Heart left ventricle (tissue), 13 donors: ENCODE data around the gene FAM228B.

Experiments used
- POLR2A ChIP-seq, 2 donors: fragments of 450-650 bp; IDR thresholded peaks; one replicate each; pipeline ENCODE4 v1.6.1; 2017; ENCODE audit warnings: antibody characterized with exemption in 2 of 2, mild to moderate bottlenecking in 2 of 2, moderate library complexity in 2 of 2
- TF ChIP-seq, protein P1 (sequence below), 12 donors: fragments of 200-600 bp; sonication (generic) in 4 of 12; IDR thresholded peaks; one replicate each; pipeline versions ENCODE4 v1.5.0 to v1.8.0; 2018 to 2022; ENCODE audit warnings: antibody characterized with exemption in 12 of 12, mild to moderate bottlenecking in 5 of 12
- donor health status: ischemic (EF 13 %, LVEDD 7.1; RV severe dilation, severe dysfunction).
- donor health status: DM: no; HTN: yes; CAD: no.
- donor health status: DM: no; HTN: no; CAD: no.
- donor health status: ischemic (EF 25% LVEDD 6.9; RV normal size, moderate dysfunction).
- donor health status: ischemic (EF 25% LVEDD 5.7; RV mildly dilated, moderate dysfunction).
- donor health status: ischemic (EF 35%, LVEDD 5.7; RV mildly dilated, moderate dysfunction).
- donor health status: nonischemic (EF 11% LVEDD 7.7; RV severe dilation, severe dysfunction).
- donor health status: DM: yes; HTN: yes; CAD: no.
- donor health status: PGD.
- donor health status: ischemic (EF 29% LVEDD 5.4; RV normal size, mild dysfunction).
- donor health status: nonischemic (EF 23%, LVEDD 6.1; RV moderate dilation, normal function).

DNA sequence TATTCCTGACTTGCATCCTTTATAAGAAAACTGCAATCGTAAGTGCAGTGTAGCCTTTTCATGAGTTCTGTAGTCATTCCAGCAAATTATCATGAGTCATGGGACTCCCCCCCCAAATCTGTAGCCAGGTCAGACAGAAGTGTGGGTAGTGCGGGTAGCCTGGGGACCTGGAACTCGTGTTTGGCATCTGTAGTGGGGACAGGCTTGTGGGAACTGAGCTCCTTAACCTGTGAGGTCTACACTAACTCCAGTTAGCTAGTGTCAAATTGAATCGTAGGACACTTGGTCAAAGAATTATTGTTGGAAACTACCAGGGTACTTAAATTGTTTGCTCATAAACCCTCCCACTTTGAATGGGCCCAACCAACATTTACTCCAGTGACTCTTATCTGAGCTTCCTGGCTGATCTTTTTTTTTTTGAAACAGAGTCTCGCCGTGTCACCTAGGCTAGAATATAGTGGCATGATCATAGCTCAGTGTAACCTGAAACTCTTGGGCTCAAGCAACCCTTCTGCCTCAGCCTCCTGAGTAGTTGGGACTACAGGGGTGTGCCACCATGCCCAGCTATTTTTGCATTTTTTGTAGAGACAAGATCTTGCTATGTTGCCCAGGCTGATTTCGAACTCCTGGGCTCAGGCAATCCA, 12.5 kb upstream of the FAM228B start:
- TF ChIP-seq, protein P1, sequence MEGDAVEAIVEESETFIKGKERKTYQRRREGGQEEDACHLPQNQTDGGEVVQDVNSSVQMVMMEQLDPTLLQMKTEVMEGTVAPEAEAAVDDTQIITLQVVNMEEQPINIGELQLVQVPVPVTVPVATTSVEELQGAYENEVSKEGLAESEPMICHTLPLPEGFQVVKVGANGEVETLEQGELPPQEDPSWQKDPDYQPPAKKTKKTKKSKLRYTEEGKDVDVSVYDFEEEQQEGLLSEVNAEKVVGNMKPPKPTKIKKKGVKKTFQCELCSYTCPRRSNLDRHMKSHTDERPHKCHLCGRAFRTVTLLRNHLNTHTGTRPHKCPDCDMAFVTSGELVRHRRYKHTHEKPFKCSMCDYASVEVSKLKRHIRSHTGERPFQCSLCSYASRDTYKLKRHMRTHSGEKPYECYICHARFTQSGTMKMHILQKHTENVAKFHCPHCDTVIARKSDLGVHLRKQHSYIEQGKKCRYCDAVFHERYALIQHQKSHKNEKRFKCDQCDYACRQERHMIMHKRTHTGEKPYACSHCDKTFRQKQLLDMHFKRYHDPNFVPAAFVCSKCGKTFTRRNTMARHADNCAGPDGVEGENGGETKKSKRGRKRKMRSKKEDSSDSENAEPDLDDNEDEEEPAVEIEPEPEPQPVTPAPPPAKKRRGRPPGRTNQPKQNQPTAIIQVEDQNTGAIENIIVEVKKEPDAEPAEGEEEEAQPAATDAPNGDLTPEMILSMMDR (IDR thresholded peaks at IDR 0.05) = no peak
- TF ChIP-seq POLR2A (IDR thresholded peaks at IDR 0.05) = no peak
